RCC 7860 (cell line): ENCODE measurements around the gene PRSS22.

Experiments used
- DNase-seq: peaks from one replicate; pipeline ENCODE4 v3.0.0-alpha.2; 2015; ENCODE audit warnings: low spot score
- FAIRE-seq: peaks from 2 replicates; lab custom pipeline; 2012; peaks lifted over from hg19 to GRCh38; lab: Jason Lieb, UNC

The PRSS22 gene

GRCh38 chr16:2829501-2830354 lies 28.2 kb downstream of the PRSS22 start, which contains the start of gene ZG16B:
Gene ZG16B, plus strand, starts transcription at chr16:2830303. Its CDS starts 139 bp downstream, at chr16:2830442.
- DNase-seq = no peak
- FAIRE-seq = no peak

- DNase-seq (no peak), FAIRE-seq (no peak)
Observed at GRCh38 chr16:2828876-2829430, 29.0 kb downstream of the PRSS22 start.

GRCh38 chr16:2828521-2828840 lies 29.5 kb downstream of the PRSS22 start:
- no peak for FAIRE-seq
- DNase-seq = no peak

DNA sequence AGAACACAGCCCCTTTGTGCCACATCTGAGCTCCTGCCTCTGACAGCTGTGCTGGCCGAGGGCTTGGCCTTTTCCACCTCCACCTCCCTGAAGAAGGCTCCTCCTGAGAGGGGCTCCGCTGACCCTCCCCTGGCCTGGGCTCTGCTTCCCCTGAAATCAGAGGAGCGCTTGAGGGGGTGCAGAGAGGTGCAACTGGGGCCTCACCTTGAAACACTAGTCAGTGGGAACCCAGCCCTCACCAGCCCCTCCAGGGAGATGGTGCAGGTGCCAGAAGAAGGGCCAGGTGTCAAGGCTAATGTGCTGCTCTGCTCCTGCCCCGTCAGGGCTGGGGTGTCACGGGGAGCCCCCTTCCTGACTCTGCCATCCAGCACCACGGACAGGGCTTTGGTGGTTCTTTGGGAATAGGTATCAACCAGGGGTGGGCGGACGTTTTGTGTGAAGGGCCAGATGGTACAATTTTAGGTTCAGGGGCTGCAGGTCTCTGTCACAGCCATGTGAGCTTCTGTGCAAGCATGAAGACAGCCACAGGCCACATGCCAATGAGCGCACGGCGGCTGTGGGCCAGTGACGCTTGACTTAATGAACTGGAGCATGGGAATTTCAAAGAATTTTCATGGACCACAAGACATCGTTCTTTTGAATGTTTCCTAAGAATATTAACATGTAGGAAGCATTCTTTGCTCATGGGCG lies 30.0 kb downstream of the PRSS22 start:
- no peak for FAIRE-seq
- no peak for DNase-seq

DNA sequence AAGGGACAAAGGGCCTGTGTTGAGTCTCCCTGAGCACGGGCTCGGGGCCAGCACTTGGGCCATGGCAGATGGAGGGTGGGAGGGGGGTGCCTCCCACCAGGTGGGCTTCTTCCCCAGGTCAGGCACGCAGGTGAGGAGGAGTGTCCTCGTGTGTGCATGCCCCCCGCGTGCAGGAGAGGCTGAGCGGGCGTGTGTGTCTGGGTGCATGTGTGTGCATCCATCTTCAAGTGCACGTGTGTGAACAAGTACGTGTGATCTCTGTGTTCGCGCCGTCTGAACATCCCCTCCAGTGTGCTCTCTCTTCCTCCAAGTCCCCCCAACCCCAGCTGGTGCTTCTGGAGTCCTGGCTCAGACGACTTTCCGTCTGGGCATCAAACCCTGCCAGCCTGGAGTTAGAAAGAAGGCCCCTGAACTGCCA lies 30.6 kb downstream of the PRSS22 start:
- FAIRE-seq (no peak), DNase-seq (no peak)

DNA sequence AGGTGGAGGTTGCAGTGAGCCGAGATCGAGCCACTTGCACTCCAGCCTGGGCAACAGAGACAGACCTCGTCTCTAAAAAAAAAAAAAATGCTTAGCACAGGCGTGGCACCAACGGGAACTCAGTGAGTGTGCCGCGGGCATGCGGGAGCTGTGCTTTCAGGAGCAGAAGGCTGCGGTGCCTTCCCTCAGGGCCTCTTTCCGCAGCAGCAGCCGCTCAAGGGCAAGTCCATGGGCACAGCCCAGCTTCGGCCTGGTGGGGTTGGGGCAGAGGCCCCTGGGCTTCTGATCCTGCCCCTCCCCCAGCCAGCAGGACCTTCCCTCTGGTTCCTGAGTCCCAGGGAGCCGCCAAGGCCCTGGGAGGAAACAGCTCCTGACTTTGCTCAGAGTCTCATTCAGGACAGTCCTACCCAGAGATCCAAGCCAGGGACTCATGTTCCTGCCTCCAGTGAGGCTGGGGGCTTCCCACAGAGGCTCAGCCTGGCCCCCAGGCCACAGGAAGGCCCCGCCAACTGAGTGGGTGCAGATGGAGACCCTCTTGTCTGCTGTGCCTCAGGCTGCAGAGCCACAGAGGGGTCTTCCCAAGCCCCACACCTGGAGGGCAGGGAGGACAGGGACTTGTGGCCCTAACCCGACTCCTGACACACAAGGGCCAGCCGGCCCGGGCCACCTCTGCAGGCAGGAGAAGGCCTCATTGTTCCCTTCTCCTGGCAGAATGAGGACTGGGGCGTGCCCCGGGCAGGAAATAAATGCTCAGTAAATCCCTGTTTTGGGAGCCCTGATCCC lies 31.2 kb downstream of the PRSS22 start:
- no peak for DNase-seq
- FAIRE-seq = no peak

DNA sequence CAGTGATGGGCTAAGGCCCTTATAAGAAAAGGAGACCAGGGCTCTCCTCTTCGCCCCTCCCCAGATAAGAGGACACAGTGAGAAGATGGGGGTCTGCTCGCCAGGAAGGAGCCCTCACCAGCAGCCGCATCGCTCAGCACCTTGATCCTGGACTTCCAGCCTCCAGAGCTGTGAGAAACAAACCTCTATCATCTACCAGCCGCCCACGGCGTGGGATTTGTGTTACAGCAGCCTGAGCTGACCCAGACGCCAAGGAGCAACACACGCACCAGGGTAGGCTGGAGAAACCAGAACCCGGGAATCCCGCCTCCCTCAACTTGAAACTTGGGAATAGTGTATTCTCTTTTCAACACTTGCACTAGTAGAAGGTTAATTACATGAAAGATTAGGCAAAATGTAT lies 32.1 kb downstream of the PRSS22 start:
- DNase-seq = no peak
- FAIRE-seq = no peak

- DNase-seq (no peak), FAIRE-seq (no peak)
Observed at GRCh38 chr16:2825049-2825742, 32.8 kb downstream of the PRSS22 start.

DNA sequence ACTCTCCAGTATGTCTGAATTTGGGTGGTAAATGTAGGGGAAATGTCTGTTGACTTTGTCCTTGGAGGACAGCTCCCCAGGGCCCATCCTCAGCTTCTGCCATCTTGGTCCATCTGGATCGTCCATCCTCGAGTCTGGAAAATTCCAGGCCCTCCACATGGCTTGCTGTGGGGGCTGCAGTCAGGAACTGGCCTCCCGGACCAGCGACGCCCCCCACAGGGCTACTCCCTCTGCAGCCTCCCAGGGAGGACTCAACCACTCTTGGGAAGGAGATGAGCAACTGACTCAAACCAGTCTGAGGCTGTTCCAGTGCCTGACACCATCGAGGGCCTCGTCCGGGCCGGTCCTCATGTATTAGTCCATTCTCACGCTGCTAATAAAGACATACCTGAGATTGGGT lies 33.3 kb downstream of the PRSS22 start:
- DNase-seq (no peak), FAIRE-seq (no peak)

- FAIRE-seq (no peak), DNase-seq (no peak)
Observed at GRCh38 chr16:2822496-2822895, 35.5 kb downstream of the PRSS22 start.

DNA sequence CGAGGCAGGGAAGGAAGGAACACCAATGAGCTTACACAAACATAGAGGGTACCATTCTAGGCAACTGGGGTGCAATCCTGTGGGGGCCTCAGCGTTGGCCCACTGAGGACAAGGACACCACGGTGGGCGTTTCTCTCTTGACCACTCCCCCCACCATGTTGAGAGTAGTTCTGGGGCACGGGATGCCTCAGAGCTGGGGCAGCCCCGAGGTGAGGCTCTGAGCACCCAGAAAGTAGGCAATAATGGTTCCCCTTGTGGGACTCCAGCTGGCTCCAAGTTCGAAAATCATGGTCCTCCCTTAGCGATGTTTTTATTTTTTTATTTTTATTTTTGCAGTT lies 35.8 kb downstream of the PRSS22 start:
- FAIRE-seq = no peak
- no peak for DNase-seq

DNA sequence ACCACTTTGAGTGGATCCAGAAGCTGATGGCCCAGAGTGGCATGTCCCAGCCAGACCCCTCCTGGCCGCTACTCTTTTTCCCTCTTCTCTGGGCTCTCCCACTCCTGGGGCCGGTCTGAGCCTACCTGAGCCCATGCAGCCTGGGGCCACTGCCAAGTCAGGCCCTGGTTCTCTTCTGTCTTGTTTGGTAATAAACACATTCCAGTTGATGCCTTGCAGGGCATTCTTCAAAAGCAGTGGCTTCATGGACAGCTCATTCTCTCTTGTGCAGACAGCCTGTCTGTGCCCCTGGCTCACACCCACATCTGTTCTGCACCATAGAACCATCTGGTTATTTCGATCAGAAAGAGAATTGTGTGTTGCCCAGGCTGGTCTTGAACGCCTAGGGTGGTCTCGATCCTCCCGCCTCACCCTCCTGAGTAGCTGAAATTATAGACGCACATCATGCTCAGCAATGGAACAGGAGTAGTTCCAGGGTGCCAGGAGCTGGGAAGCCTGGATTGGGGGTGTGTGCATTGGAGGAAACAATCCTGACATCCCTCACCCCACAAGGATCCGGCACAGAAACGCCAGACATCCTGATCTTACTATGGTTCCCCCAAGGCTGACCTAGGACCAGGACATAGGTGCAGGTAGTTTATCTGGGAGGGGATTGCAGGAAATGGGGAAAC lies 36.3 kb downstream of the PRSS22 start:
- FAIRE-seq (no peak), DNase-seq (no peak)

- FAIRE-seq = no peak
- no peak for DNase-seq
Observed at GRCh38 chr16:2820836-2821486, 37.0 kb downstream of the PRSS22 start.

- FAIRE-seq (no peak), DNase-seq (no peak)
Observed at GRCh38 chr16:2819939-2820835, 37.8 kb downstream of the PRSS22 start.

DNA sequence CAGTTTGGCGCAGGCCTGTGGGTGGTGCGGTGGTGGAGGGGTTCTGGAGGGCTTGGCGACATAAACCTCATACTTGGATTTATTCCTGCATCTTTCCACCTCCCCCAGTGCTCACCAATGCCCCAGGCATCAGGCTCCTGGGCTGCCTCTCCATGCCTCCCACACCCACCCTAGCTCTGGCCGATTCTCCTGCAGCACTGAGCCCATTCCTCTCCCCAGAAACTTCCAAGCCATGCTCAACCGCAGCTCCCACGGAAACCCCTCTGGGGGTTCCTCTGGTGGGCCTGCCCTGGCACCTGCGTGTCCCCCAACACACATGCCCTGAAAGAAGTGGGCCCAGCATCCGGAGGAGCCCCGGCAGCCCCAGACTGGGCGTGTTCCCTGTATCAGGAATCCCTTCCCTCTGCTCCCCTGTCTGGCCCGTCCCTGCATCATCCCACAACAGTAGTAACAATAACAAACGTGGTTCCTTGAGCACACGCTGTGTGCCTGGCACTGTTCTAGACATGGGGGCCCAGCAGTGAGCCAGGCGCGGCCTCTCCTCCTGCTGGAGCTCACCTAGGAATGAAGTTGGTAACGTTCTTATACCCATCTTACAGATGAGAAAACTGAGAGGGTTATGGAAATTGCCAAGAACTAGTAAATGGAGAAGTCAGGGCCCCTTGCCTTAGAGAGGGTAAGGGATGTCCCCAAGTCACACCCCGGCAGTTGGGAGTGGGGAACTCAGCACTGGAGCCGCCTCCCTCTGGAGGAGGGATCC lies 38.6 kb downstream of the PRSS22 start:
- FAIRE-seq (no peak), DNase-seq (no peak)

DNA sequence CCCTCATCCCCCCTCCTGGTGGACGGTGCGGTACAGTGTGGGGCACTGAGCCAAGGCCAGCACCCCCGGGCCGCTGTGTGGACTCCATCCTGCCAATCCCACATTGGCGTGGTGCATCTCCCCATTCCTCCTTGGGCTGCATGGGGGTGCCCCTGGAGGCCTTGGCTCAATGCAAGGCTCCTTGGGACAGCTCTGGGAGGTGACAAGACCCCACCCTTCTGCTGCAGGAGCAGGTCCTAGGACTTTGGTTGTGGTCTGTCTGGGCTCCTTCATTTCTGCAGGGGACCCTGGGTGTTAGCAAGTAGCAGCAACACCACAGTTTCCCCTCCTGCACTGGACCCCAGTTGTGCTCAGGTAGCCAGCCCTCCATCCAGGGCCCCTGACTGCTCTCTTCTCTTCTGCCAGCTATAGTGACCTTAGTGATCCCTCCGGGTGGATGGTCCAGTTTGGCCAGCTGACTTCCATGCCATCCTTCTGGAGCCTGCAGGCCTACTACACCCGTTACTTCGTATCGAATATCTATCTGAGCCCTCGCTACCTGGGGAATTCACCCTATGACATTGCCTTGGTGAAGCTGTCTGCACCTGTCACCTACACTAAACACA lies 39.6 kb downstream of the PRSS22 start:
- no peak for DNase-seq
- no peak for FAIRE-seq
